Sigmoid colon (tissue), 3 donors: ENCODE data around the gene TMEM196.

Experiments used
- POLR2A ChIP-seq, 2 donors: fragments of 450-650 bp; IDR thresholded peaks; one replicate each; pipeline ENCODE4 v1.6.1; 2016; ENCODE audit warnings: antibody characterized with exemption in 2 of 2, mild to moderate bottlenecking in 2 of 2, moderate library complexity in 2 of 2
- TF ChIP-seq, protein P1 (sequence below), 4 experiments: fragments of 450-650 bp in 3 of 4; fragments of 200-600 bp in 1 of 4; IDR thresholded peaks; one replicate each; pipeline ENCODE4 v1.5.1; 2016 to 2019; ENCODE audit warnings: antibody characterized with exemption in 4 of 4, mild to moderate bottlenecking in 3 of 4, moderate library complexity in 2 of 4

DNA sequence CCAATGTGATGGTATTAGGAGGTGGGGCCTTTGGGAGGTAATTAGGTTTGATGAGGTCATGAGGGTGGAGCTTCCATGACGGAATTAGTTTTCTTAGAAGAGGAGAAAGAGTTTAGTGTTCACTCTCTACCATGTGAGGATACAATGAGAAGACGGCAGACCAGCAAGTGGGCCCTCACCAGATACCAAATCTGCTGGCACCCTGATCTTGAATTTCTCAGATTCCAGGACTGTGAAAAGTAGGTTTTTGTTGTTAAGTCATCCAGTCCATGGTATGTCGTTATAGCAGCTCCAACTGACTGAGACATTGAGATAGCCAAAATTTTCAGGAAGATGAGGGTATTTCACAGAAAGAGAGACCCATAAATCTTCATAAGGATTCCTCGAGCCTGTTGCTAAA lies 3.6 kb upstream of the TMEM196 start:
- TF ChIP-seq, protein P1, sequence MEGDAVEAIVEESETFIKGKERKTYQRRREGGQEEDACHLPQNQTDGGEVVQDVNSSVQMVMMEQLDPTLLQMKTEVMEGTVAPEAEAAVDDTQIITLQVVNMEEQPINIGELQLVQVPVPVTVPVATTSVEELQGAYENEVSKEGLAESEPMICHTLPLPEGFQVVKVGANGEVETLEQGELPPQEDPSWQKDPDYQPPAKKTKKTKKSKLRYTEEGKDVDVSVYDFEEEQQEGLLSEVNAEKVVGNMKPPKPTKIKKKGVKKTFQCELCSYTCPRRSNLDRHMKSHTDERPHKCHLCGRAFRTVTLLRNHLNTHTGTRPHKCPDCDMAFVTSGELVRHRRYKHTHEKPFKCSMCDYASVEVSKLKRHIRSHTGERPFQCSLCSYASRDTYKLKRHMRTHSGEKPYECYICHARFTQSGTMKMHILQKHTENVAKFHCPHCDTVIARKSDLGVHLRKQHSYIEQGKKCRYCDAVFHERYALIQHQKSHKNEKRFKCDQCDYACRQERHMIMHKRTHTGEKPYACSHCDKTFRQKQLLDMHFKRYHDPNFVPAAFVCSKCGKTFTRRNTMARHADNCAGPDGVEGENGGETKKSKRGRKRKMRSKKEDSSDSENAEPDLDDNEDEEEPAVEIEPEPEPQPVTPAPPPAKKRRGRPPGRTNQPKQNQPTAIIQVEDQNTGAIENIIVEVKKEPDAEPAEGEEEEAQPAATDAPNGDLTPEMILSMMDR (IDR thresholded peaks at IDR 0.05): no peak
- no peak for TF ChIP-seq POLR2A (IDR thresholded peaks at IDR 0.05)
